Measurements from ENCODE around the gene ZNF804A. TPM values are rescaled to one million over a fixed set of nuclear protein-coding genes. Genes with fewer than 3 reads are reported as not detected.

ZNF804A gene
- polyA plus RNA-seq, 4 donors: 0.52 to 2.5 (median 1.6) TPM

GRCh38 chr2:184602734-184603133 is 4.4 kb downstream of the ZNF804A start:
- DNase-seq (ENCODE audit: low read depth in 4 of 4, low spot score in 3 of 4): no peak

DNA sequence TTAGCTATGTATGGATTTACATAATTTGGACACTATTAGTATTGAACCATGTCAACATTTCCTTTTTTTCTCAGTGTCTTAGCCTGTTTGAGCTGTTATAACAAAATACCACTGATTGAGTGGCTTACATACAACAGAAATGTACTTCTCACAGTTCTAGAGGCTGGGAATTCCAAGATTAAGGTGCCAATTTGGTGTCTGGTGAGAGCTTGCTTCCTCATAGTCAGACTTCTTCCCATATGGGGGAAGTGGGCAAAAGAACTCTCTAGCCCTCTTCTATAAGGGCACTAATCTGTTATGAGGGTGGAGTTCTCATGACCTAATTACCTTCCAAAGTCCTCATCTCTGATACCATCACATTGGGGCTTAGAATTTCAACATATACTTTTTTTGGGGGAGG is 12.6 kb downstream of the ZNF804A start:
- DNase-seq (ENCODE audit: low read depth in 4 of 4, low spot score in 3 of 4): no peak

- DNase-seq (ENCODE audit: low read depth in 4 of 4, low spot score in 3 of 4): no peak
Measured at GRCh38 chr2:184611361-184612085, 13.2 kb downstream of the ZNF804A start.

GRCh38 chr2:184620367-184620766 is 22.0 kb downstream of the ZNF804A start:
- DNase-seq (ENCODE audit: low read depth in 4 of 4, low spot score in 3 of 4): no peak

DNA sequence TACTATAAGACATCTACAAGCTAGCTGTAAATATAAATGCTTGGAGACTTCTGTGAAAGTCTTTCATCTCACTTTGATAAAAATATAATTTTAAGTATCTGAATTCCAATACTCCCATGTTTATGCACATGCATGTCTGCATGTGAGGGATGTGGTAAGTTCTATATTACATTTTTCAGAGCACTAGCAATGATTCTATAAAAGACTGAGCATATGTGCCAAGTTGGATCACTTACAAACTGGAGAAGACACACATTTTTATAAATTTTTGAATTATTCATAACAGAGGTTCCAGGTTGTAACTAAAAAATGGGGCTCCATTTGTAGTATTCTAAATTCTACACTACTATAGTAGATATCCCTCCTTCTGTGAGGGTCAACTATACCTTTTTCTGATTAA is 26.0 kb downstream of the ZNF804A start:
- no peak for DNase-seq (ENCODE audit: low read depth in 4 of 4, low spot score in 3 of 4)

GRCh38 chr2:184628051-184628450 is 29.7 kb downstream of the ZNF804A start:
- DNase-seq (ENCODE audit: low read depth in 4 of 4, low spot score in 3 of 4): no peak

- DNase-seq (ENCODE audit: low read depth in 4 of 4, low spot score in 3 of 4): no peak
Measured at GRCh38 chr2:184633726-184634125, 35.4 kb downstream of the ZNF804A start.

DNA sequence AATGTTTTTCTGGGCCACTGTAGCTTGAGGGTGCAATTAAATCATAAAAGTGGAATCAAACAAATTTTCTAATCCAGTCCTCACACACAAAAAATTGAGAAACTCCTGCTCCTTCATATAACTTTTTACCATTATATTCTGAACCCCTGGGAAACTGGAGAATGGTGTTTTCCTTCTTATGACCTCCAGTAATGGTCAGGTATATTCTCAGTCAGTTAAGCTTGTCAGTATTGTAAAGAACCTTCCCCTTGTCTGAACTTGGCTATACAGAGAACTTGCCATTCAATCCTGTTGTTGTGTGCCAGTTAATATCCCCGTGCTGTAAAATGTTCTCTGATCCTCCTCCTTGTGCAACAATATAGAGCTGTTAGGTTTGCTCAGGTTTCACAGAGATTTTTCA is 39.5 kb downstream of the ZNF804A start:
- no peak for DNase-seq (ENCODE audit: low read depth in 4 of 4, low spot score in 3 of 4)

DNA sequence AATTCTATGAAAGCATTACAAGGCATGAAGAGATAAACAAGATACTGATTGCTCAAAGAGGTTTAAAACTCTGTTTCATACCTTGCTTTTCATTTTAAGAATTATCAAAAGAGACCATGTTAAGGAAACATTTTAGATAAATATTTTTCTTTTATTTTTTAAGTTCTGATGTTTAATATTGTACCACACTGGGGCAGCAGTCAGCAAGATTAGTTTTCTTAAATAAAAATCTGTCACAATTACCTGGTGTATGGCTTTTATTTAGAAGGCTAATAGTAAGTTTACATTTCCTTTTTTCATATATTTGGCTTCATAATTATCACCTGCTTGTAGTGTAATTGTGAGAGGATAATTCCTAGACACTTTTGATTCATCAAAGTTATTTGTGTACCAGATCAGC is 46.4 kb downstream of the ZNF804A start:
- no peak for DNase-seq (ENCODE audit: low read depth in 4 of 4, low spot score in 3 of 4)

- no peak for DNase-seq (ENCODE audit: low read depth in 4 of 4, low spot score in 3 of 4)
Measured at GRCh38 chr2:184646177-184646576, 47.8 kb downstream of the ZNF804A start.

- DNase-seq (ENCODE audit: low read depth in 4 of 4, low spot score in 3 of 4): no peak
Measured at GRCh38 chr2:184646593-184646992, 48.3 kb downstream of the ZNF804A start.

DNA sequence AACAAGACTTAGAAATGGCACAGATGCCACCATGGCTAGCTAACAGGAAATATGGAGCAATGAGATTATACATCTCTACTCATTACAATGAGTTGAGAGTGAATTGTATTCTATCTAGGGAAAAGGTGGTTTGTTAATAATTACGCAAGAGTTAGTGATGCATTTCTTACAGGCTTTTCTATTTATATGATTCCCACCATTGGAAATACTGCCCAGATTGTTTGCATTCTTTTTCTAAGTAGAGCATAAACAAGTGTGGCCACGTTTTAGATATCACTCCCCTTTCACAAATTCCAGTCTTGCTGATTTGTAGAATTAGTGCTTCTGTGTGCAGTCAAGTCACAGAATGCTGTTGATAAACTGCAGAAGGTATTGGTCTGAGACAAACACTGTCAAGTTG is 56.6 kb downstream of the ZNF804A start:
- DNase-seq (ENCODE audit: low read depth in 4 of 4, low spot score in 3 of 4): no peak

GRCh38 chr2:184677171-184677570 is 78.8 kb downstream of the ZNF804A start:
- DNase-seq (ENCODE audit: low read depth in 4 of 4, low spot score in 3 of 4): no peak

- no peak for DNase-seq (ENCODE audit: low read depth in 4 of 4, low spot score in 3 of 4)
Measured at GRCh38 chr2:184679219-184680018, 81.1 kb downstream of the ZNF804A start.

DNA sequence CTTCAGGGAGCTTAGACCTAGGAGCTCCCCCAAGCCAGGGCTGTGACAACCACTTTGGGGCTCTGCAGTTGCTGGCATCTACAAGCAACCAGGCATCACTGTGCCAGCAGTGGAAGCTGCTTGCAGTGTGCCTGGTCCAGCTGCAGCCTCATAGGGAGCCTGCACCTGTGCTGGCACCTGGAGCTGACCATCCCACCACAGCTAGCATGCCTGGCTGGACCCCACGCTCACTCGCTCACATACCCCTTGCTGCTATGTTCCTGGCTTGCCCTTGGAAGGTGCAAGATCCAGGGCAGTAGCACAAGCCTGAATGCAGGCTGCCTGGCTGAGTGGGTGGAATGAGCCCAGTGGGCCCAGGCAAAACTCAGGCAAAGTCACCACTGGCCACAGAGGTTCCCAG is 82.5 kb downstream of the ZNF804A start:
- DNase-seq (ENCODE audit: low read depth in 4 of 4, low spot score in 3 of 4): no peak

DNA sequence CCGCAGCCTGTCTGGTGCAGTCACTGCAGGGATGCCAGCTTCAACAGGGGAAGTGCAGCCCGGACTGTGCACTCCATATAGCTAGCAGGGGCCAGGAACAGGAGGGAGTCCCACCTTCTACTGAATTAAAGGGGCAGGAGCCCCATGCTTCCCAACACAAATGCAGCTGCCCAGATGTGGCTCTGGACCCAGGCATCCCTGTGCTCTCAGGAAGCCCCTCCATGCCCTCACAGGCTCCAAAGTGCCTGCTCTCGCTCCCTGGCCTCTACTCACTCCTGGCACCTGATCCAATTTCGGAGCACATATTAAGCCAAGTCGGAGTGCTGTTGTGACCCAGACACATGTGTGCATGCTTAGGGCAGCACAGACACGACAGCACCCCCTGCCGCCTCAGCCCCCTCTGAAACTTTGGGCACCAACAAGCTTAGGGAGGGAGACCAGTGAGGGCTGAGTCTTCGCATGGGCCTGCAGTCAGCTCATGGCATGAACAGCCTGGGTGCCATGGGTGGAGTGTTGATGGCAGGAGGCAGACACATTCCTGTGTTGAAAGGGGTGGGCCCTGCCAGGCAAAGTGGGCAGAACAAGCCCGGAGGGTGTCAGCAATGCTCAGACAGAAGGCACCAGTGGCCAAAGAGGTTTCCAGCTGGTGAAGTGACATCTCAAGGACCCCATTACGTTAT is 83.5 kb downstream of the ZNF804A start:
- DNase-seq (ENCODE audit: low read depth in 4 of 4, low spot score in 3 of 4): no peak

DNA sequence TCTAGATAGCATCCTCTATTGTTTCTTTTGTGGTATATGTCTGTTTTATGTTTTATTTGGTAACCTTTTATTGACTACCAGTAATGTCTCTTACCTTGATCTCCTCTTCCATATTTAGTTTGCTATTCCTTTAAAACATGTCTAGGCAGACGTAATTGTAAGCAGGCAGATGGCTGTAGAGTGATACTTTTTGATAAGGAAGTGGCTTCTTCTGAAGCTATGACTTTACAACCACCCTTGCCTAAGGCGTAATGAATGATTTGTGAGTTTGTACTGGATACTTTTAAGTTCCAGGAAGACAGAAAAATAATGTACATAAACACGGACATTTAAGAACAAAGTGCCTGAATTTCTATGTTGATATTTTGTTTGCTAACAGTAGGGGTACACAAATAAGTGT is 85.6 kb downstream of the ZNF804A start:
- no peak for DNase-seq (ENCODE audit: low read depth in 4 of 4, low spot score in 3 of 4)

DNA sequence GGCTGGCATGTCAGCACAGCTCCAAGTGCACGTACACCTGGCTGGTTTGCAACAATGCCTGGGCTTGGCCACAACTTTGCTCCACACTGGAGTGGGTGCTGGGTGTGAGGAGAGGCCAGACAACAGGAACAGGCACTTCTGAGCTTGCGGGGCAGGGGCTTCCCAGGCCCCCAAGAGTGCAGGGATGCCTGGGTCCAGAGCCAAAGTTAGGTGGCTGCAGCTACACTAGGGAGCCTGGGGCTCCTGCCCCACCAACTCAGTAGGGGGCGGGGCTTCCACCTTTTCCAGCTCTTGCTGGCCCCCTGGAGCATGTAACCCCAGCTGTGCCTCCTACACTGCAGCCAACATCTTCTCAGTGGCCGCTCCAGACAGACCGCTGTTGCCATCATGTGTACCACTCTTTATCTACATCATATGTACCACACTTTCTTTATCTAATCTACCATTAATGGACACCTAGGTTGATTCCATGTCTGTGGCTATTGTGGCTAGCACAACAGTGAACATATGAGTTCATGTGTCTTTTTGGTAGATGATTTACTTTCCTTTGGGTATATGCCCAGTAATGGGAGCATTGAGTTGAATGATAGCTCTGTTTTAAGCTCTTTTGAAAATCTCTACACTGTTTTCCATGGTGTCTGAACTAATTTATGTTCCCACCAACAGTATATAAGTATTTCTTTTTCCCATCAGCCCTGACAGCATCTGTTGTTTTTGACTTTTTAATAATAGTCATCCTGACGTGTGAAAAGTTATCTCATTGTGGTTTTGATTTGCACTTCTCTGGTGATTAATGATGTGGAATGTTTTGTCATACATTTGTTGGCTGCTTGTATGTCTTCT is 87.9 kb downstream of the ZNF804A start:
- DNase-seq (ENCODE audit: low read depth in 4 of 4, low spot score in 3 of 4): no peak

DNA sequence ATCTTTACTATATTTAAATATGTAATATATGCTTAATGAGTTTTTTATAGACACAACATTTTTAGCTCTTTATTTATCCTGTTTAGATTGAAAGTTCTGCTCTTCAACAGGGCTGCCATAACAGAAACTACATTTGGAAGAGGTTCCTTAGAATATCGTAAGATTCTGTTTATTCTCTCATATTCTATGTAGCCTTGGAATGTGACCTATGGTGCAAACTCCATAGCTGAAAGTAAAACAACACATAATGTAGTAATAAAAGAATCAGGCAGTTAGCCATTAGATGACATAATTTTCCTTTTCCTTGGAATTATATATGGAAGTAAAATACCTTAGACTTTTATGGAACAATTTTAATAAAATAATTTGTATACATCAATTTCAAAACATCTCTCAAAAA is 91.3 kb downstream of the ZNF804A start:
- DNase-seq (ENCODE audit: low read depth in 4 of 4, low spot score in 3 of 4): no peak

DNA sequence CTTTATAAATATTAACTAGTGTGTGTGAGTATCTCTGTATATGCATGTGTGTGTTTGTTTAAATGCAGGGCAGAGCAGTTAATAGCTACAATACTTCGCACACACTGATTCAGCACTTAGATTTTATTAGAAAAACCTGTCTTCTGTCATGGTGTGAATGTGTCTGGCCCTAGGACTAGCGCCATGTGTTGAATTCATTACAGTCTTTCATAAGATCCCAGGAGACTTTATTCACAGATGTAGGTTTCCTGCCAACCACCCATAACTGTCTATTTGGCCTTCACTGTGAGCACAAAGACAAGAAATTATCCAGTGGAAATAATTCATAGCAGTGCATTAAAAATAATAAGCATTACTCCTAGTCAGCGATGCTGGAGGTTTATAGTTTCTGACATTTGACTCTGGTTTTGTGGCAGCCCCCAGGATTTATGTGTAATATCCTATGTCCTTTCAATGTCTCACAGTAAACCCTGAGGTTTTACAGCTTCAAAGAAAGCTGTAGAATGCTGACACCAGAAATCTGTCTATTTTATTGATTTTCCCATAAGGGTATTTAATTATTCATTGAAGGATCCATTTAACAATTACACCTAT is 93.9 kb downstream of the ZNF804A start:
- DNase-seq (ENCODE audit: low read depth in 4 of 4, low spot score in 3 of 4): peak in 2 of 4 donors; percentile 8 to 12
